Measurements from ENCODE around the gene WDPCP.
A peak's percentile ranks its signal among the peaks of the same experiment; 100 is the strongest.
"Not testable (repeated sequence)": the region's sequence is repeated elsewhere in the genome, so short reads cannot be mapped to it uniquely, and the experiment has no call there.

The WDPCP gene

DNA sequence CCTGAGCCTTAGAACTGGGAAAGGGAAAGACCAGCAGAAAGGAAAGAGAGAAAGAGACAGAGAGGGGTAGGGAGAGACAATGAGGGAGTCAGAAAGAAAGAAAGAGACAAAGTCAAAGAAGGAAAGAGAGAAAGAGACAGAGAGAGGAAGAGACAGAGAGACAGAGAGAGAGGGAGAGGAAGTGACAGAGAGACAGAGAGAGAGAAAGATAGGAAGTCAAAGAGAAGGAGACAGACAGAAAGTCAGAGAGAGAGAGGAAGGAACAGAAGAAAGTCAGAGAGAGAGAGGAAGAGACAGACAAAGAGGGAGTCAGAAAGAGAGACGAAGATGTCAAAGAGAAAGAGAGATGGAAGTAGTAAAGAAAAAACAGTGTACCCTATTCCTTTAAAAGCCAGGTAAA lies 261.8 kb downstream of the WDPCP start:
- no peak overlapping the region for H3K4me3 ChIP-seq (replicated peaks in 1 of 2; ENCODE audit: low read depth in 2 of 2, low read length in 2 of 2)
- no peak for DNase-seq (ENCODE audit: low read depth in 2 of 2)
- TF ChIP-seq, protein P1, sequence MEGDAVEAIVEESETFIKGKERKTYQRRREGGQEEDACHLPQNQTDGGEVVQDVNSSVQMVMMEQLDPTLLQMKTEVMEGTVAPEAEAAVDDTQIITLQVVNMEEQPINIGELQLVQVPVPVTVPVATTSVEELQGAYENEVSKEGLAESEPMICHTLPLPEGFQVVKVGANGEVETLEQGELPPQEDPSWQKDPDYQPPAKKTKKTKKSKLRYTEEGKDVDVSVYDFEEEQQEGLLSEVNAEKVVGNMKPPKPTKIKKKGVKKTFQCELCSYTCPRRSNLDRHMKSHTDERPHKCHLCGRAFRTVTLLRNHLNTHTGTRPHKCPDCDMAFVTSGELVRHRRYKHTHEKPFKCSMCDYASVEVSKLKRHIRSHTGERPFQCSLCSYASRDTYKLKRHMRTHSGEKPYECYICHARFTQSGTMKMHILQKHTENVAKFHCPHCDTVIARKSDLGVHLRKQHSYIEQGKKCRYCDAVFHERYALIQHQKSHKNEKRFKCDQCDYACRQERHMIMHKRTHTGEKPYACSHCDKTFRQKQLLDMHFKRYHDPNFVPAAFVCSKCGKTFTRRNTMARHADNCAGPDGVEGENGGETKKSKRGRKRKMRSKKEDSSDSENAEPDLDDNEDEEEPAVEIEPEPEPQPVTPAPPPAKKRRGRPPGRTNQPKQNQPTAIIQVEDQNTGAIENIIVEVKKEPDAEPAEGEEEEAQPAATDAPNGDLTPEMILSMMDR (IDR thresholded peaks at IDR 0.05; ENCODE audit: low read depth, low read length) = no peak

DNA sequence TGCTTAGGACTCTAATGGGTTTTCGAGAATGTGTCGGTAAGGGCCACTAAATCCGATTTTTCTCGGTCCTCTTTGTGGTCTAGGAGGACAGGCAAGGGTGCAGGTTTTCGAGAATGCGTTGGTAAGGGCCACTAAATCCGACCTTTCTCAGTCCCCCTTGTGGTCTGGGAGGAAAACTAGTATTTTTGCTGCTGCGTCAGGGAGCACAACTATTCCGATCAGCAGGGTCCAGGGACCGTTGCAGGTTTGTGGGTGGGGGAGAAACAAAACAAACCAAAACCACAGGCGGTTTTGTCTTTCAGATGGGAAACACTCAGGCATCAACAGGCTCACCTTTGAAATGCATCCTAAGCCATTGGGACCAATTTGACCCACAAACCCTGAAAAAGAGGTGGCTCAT lies 264.6 kb downstream of the WDPCP start:
- not testable (repeated sequence) for H3K4me3 ChIP-seq (replicated peaks in 1 of 2; ENCODE audit: low read depth in 2 of 2, low read length in 2 of 2); DNase-seq (ENCODE audit: low read depth in 2 of 2)

- not testable (repeated sequence) for DNase-seq (ENCODE audit: low read depth in 2 of 2); H3K4me3 ChIP-seq (replicated peaks in 1 of 2; ENCODE audit: low read depth in 2 of 2, low read length in 2 of 2)
Measured at GRCh38 chr2:63321973-63322372, 266.3 kb downstream of the WDPCP start.

DNA sequence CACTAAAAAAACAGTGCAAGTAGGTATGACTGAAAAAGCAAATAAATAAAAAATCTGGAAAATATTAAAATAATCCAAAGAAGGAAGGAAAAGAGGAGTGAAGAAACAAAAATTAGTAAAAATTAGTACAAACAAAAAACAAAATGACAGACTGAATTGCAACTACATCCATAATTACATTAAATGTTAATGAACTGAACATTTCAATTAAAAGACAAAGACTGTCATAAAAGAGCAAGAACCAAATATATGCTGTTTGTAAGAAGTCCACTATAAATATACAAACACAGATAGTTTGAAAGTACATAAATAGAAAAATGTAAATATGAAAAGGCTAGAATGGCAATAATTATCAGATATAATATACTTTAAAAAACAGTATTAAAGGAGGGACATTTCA lies 267.6 kb downstream of the WDPCP start:
- DNase-seq (ENCODE audit: low read depth in 2 of 2) = no peak
- TF ChIP-seq, protein P1 (IDR thresholded peaks at IDR 0.05; ENCODE audit: low read depth, low read length) = no peak
- H3K4me3 ChIP-seq (replicated peaks in 1 of 2; ENCODE audit: low read depth in 2 of 2, low read length in 2 of 2) = no peak overlapping the region

GRCh38 chr2:63310614-63311013 lies 277.7 kb downstream of the WDPCP start:
- TF ChIP-seq, protein P1 (IDR thresholded peaks at IDR 0.05; ENCODE audit: low read depth, low read length) = no peak
- no peak overlapping the region for H3K4me3 ChIP-seq (replicated peaks in 1 of 2; ENCODE audit: low read depth in 2 of 2, low read length in 2 of 2)
- no peak for DNase-seq (ENCODE audit: low read depth in 2 of 2)

GRCh38 chr2:63301481-63301880 lies 286.8 kb downstream of the WDPCP start:
- DNase-seq (ENCODE audit: low read depth in 2 of 2) = peak in 1 of 2 donors; percentile 3
- no peak overlapping the region for H3K4me3 ChIP-seq (replicated peaks in 1 of 2; ENCODE audit: low read depth in 2 of 2, low read length in 2 of 2)
- TF ChIP-seq, protein P1 (IDR thresholded peaks at IDR 0.05; ENCODE audit: low read depth, low read length) = no peak

DNA sequence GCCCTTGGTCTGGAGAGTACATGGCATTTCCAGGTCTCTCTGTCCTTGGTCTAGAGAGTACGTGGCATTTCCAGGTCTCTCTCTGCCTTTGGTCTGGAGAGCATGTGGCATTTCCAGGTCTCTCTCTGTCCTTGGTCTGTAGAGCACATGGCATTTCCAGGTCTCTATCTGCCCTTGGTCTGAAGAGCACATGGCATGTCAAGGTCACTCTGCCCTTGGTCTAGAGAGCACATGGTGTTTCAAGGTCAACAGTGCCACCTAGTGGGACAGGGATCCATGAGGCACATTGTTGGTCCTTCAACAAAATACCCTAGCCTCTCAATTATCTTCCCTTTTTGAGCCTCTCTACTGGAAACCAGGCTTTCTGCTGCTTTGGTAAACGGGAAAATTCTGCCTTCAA lies 287.4 kb downstream of the WDPCP start:
- TF ChIP-seq, protein P1 (IDR thresholded peaks at IDR 0.05; ENCODE audit: low read depth, low read length) = no peak
- no peak overlapping the region for H3K4me3 ChIP-seq (replicated peaks in 1 of 2; ENCODE audit: low read depth in 2 of 2, low read length in 2 of 2)
- peak in 1 of 2 donors; percentile 0 for DNase-seq (ENCODE audit: low read depth in 2 of 2)

- TF ChIP-seq, protein P1 (IDR thresholded peaks at IDR 0.05; ENCODE audit: low read depth, low read length) = no peak
- no peak for DNase-seq (ENCODE audit: low read depth in 2 of 2)
- no peak overlapping the region for H3K4me3 ChIP-seq (replicated peaks in 1 of 2; ENCODE audit: low read depth in 2 of 2, low read length in 2 of 2)
Measured at GRCh38 chr2:63287956-63288355, 300.3 kb downstream of the WDPCP start.

DNA sequence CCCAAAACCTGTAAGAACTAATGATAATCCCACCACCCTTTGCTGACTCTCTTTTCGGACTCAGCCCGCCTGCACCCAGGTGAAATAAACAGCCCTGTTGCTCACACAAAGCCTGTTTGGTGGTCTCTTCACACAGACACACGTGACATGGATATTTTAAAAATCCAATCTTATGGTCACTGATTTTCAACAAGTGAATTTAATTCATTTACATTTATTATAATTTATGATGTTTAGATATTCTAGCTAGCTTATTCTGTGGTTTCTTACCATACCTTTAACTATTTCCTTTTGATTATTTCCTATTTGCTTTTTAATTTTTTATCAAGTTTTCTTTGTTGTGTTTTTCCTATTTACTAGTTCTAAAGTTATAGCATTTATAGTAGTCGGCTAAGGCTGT lies 301.8 kb downstream of the WDPCP start:
- not testable (repeated sequence) for H3K4me3 ChIP-seq (replicated peaks in 1 of 2; ENCODE audit: low read depth in 2 of 2, low read length in 2 of 2)

More for the DNA sequence above, 301.8 kb downstream of the WDPCP start:
- DNase-seq (ENCODE audit: low read depth in 2 of 2) = not testable (repeated sequence)

All from cardiac fibroblast (primary cell).